WERI-Rb-1 (cell line): ENCODE measurements around the gene LYPD8.
"Not testable (repeated sequence)": the region's sequence is repeated elsewhere in the genome, so short reads cannot be mapped to it uniquely, and the experiment has no call there.

ENCODE experiments used
- DNase-seq: peaks from one replicate; pipeline ENCODE4 v3.0.0-alpha.2; 2020
- H3K27ac ChIP-seq: fragments of 250-450 bp; sonication (Bioruptor Pico); 2 replicates; pipeline ENCODE4 v1.5.1; 2020; ENCODE audit warnings: mild to moderate bottlenecking, moderate library complexity
- H3K27me3 ChIP-seq: fragments of 250-450 bp; sonication (Bioruptor Pico); 2 replicates; pipeline ENCODE4 v1.5.1; 2021; ENCODE audit warnings: mild to moderate bottlenecking, low read depth, moderate library complexity; ENCODE audit not compliant: insufficient read depth, severe bottlenecking
- H3K36me3 ChIP-seq: fragments of 250-450 bp; sonication (Bioruptor Pico); 2 replicates; pipeline ENCODE4 v1.5.1; 2020; ENCODE audit warnings: mild to moderate bottlenecking, moderate library complexity
- H3K4me3 ChIP-seq: 2 replicates; pipeline ENCODE4 v1.5.1; 2011; ENCODE audit warnings: low read depth, mild to moderate bottlenecking, control low read depth, low read length
- H3K9me3 ChIP-seq: fragments of 250-450 bp; sonication (Bioruptor Pico); 2 replicates; pipeline ENCODE4 v1.5.1; 2021; ENCODE audit warnings: mild to moderate bottlenecking, moderate library complexity; ENCODE audit not compliant: severe bottlenecking
- TF ChIP-seq, protein P1 (sequence below): IDR thresholded peaks from 2 replicates; pipeline ENCODE4 v1.5.1; 2011; ENCODE audit warnings: low read depth, mild to moderate bottlenecking, control low read depth, inconsistent platforms, low read length

LYPD8 gene, protein sequence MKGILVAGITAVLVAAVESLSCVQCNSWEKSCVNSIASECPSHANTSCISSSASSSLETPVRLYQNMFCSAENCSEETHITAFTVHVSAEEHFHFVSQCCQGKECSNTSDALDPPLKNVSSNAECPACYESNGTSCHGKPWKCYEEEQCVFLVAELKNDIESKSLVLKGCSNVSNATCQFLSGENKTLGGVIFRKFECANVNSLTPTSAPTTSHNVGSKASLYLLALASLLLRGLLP

DNA sequence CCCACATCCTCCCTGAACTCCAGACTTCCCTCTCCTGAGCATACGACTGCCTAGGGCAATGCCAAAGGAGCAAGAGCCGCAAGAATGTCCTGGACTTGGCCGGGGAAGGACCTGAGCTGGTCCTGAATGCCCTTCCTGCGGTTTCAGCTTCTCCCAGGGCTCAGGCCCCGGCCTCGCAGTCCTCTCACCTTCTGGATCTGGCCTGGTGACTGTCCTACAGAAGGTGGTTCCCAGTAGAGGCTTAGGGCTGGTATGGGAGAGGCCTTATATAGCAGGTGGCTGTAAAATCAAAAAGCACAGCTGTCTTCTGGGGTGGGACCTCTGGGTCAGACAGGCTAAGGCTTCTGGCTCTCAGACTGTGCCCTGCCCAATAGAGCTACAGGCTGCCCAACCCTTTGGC is at the start of gene LYPD8:
LYPD8 (minus strand) TSS at position 243 of the 400 bp plus-strand sequence. CDS start 4,678 bp downstream, outside the sequence.
- no peak within 1 kb of the TSS for H3K27ac ChIP-seq
- H3K9me3 ChIP-seq: peaks cover 13% of the 10 kb centered on the region
- peaks cover 76% of the 10 kb centered on the region for H3K27me3 ChIP-seq
- no peaks in the 10 kb centered on the region for H3K36me3 ChIP-seq
- DNase-seq: no peak
- TF ChIP-seq, protein P1, sequence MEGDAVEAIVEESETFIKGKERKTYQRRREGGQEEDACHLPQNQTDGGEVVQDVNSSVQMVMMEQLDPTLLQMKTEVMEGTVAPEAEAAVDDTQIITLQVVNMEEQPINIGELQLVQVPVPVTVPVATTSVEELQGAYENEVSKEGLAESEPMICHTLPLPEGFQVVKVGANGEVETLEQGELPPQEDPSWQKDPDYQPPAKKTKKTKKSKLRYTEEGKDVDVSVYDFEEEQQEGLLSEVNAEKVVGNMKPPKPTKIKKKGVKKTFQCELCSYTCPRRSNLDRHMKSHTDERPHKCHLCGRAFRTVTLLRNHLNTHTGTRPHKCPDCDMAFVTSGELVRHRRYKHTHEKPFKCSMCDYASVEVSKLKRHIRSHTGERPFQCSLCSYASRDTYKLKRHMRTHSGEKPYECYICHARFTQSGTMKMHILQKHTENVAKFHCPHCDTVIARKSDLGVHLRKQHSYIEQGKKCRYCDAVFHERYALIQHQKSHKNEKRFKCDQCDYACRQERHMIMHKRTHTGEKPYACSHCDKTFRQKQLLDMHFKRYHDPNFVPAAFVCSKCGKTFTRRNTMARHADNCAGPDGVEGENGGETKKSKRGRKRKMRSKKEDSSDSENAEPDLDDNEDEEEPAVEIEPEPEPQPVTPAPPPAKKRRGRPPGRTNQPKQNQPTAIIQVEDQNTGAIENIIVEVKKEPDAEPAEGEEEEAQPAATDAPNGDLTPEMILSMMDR: no peak
- no peak within 1 kb of the TSS for H3K4me3 ChIP-seq

DNA sequence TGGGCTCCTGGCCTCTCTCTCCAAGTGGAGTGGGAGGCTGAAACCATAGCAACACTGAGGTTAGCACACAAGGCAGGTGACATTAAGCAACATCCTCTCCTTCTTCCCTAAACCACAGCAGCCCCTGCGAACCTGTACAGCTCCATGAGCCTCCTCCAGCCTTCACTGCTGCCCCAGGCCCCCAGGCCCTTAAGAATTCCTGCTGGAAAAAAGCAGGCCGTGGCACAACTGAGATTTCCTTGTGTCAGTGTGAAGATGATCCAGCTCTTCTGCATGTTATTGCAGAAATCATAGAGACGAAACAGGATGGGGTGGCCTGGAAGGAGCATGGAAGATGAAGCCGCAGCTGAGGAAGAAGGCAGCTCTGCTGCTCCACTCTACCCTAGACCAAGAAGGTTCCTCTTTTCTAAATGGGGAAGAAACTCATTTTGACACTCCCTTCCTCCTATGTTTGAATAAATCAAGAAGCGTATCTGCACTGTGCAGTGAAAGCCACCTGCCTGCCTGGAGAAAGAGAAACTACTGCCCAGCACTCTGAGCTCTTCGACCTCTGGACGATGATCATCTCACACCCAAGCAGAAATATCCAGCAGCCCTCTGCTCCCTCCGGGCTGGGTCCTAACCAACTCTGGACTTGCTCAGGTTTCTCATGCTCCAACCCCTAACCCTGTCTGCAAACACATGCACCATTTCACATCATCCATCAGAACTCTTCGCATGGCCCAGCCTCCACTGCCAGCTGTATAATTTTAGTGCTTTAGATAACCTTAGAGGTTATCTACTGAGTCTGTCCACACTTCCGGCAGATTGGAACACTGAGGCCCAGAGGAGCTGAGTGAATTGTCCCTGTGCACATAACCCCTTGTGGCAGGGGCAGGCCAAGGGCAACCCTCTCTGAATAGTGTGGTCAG is 49.5 kb upstream of the LYPD8 start:
- Histone ChIP-seq H3K9me3 (peaks cover 10% of the 10 kb centered on the region), H3K27ac (no peak overlapping the region), H3K4me3 (no peak overlapping the region), H3K27me3 (peaks cover 56% of the 10 kb centered on the region), H3K36me3 (no peaks in the 10 kb centered on the region)
- no peak for DNase-seq
- TF ChIP-seq, protein P1: no peak

DNA sequence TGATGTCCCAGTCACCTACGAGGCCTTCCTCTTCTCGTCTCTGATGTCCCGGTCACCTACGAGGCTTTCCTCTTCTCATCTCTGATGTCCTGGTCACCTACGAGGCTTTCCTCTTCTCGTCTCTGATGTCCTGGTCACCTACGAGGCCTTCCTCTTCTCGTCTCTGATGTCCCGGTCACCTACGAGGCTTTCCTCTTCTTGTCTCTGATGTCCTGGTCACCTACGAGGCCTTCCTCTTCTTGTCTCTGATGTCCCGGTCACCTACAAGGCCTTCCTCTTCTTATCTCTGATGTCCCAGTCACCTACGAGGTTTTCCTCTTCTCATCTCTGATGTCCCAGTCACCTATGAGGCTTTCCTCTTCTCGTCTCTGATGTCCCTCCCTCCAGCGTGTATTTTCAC is 47.9 kb upstream of the LYPD8 start:
- H3K9me3 ChIP-seq, DNase-seq, H3K4me3 ChIP-seq, H3K36me3 ChIP-seq, H3K27ac ChIP-seq: not testable (repeated sequence)
- H3K27me3 ChIP-seq: peaks cover 71% of the 10 kb centered on the region

DNA sequence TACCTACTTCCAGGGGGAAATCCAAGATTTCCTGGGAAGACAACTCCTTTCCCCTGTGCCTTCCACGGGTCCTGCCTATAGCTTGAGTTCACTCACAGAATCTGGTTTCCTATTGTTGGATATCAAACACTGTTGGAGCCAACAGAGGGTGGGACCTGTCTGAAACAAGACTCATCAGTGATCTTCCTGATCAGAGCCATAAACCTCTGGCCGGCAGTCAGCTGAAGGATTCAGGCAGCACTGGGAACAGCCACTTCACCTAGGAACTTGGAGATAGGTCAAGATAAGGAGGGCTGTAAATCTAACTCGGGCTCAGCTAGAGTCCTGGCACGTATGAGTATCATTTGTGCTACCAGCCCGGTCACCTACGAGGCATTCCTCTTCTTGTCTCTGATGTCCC is 46.9 kb upstream of the LYPD8 start:
- Histone ChIP-seq H3K9me3 (peaks cover 10% of the 10 kb centered on the region), H3K4me3 (no peak overlapping the region), H3K27ac (no peak overlapping the region), H3K36me3 (no peaks in the 10 kb centered on the region), H3K27me3 (peaks cover 81% of the 10 kb centered on the region)
- no peak for DNase-seq
- TF ChIP-seq, protein P1: no peak

DNA sequence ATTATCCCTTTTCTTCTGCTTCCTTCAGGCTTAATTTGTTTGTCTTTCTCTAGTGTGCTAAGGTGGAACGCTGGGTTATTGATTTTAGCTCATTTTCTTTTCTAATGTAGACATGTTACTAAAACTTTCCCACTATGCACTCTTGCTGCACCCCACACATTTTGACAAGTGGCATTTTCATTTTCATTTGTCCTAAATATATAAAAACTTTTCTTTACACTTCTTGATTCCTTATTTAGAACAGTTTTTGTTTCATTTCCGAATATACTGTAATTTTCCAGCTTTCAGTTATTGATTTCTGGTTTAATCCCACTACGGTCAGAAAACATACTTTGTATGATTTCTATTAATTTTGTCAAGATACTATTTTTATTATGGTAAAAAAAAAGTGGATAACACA is 44.9 kb upstream of the LYPD8 start:
- no peak overlapping the region for H3K27ac ChIP-seq
- H3K27me3 ChIP-seq: peaks cover 90% of the 10 kb centered on the region
- no peaks in the 10 kb centered on the region for H3K36me3 ChIP-seq
- H3K4me3 ChIP-seq: no peak overlapping the region
- no peak for DNase-seq
- TF ChIP-seq, protein P1: no peak
- H3K9me3 ChIP-seq: peaks cover 16% of the 10 kb centered on the region

DNA sequence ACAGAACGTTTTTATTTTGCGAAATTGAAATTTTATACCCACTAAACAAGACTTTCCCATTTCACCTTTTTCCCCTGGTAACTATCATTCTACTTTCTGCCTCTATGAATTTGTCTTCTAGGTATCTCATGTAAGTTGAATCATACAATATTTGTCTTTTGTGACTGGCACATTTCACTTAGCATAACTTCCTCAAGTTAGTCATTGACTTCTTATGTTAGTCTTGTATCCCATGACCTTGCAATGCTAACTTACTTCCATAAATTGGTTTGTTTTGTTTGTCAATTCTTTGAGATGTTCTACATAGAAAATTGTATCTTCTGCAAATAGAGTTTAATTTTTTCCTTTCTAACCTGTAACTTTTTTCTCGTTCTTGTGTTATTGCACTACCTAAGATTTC is 43.2 kb upstream of the LYPD8 start:
- no peak for DNase-seq
- TF ChIP-seq, protein P1: no peak
- Histone ChIP-seq H3K9me3 (peaks cover 25% of the 10 kb centered on the region), H3K36me3 (no peaks in the 10 kb centered on the region), H3K27me3 (peaks cover 88% of the 10 kb centered on the region), H3K4me3 (no peak overlapping the region), H3K27ac (no peak overlapping the region)

DNA sequence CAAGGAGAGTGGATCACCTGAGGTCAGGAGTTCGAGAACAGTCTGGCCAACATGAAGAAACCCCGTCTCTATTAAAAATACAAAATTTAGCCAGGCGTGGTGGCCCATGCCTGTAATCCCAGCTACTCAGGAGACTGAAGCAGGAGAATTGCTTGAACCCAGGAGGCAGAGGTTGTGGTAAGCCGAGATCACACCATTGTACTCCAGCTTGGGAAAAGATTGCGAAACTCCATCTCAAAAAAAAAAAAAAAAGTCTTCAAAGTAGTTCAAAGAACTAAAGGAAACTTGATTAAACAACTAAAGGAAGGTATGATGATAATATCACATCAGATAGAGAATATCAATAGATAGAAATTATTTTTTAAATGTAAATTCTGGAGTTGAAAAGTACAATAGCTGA is 39.1 kb upstream of the LYPD8 start:
- H3K9me3 ChIP-seq: peaks cover 26% of the 10 kb centered on the region
- H3K4me3 ChIP-seq, DNase-seq, H3K36me3 ChIP-seq, H3K27ac ChIP-seq: not testable (repeated sequence)
- H3K27me3 ChIP-seq: peaks cover 94% of the 10 kb centered on the region
